ENCODE data around the gene KRT83.
A peak's percentile ranks its signal among the peaks of the same experiment; 100 is the strongest.
"Not testable (repeated sequence)": the region's sequence is repeated elsewhere in the genome, so short reads cannot be mapped to it uniquely, and the experiment has no call there.

The KRT83 gene

DNA sequence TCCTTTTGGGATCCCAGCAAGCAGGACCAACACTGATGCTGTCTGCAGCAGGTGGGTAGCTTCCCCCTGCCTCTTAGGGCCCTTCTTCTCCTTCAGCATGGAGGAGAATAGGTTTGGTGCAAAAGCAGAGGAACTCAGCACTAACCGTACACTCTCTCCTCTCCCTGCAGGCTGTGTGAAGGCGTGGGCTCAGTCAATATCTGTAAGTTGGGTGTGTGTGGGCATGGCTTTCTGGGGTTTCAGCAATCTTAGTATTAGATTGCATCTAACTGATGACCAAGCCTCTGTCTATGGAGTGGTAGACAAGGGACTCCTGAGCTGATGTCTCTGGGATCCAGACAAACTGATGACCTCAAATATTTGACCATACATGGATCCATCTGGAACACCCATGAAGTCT is 31.8 kb upstream of the KRT83 start:
- DNase-seq, result no peak

DNA sequence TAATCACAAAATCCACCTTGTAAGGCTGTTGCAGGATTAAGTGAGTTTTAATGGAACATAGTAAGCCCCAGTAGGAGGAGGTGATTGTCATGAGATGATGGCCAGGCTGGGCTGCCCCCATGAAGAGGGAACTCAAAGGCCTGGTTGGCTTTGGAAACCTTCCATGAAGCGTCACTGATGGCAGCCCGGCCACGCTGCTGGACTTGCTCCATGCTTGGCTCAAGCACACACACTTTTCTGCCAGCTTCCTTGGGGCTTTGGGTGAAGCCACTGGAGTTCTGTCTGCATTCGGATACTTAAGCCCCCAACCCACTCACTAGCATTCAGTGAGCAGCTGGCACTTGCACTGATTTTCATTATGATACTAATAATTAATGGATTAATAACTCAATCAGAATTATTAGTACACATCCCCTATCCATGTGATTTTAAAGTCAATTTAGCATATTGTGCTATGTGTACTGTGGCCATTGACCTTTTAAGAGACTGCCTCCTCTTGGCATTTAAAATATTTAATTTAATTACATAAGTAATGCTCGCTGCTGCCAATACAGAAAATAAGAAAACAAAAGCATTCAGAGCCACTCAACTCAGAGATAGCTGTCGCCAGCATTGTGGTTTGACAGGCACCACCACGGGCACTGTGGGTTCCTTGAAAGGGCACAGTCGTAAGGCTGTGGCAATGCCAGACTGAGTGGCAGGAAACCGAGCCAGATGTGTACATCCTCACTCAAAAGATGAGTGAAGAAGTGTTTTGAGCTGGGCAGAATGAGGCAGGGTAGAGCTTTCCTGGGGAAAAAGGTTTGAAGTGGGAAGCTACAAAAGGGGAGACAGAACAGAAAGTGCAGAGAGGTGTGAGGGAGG is 30.2 kb upstream of the KRT83 start:
- peak; percentile 21 for DNase-seq

DNA sequence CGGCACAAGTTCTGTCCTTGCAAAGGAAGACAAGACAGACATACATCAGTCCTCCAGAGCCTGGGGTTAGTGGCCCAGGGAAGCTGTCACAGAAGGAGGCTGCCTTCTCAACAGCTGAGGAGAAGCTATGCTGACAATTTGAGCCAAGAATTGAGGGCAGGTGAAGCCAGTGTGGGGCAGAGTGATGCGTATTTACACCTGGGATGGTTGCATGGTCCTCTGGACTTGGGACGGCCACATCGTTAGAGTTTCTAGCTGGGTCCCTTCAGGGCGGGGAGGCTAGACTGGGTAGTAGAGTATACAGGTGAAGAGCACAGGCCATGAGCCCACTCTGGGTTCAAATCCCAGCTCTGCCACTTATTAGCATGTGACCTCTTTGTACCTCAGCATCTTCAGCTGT is 29.6 kb upstream of the KRT83 start:
- no peak for DNase-seq

DNA sequence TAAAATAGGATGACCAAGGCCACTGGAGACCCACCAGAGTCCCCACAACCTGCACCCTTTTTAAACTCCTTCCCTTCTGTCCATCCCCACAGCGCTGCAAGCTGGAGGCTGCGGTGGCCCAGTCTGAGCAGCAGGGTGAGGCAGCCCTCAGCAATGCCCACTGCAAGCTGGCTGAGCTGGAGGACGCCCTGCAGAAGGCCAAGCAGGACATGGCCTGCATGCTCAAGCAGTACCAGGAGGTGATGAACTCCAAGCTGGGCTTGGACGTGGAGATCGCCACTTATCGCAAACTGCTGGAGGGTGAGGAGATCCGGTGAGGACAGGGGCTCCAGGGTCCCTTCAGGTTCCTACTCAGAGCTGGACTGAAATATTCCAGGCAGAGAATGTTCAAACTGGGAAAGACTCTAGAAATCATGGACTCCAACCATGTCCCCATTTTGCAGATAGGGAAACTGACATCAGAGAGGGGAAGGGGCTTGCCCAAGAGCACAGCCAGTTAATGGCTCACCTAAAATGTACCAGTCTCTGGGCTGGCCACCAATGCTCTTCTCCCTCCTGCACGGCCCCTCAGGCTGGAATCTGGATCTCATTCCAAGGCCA is 28.9 kb upstream of the KRT83 start:
- DNase-seq, result no peak

DNA sequence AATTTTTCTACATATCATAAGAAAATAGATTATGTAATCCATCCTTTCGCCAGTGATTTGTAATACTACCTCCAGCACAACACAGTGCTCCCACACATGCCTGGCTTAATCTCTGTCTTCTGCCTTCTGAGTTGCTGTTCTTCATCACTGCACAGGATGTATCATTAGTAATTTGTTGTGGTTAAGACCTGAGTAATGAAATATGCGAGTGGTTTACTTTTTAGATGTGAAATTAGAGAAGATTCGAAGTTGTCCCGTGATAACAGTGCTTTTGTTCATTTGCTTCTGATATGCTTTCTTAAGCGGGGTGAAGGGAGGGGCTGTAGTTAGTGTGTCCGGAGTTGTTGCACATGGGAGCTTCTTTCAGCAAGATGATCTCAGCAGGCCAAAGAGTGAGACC is 28.0 kb upstream of the KRT83 start:
- DNase-seq, result no peak

DNA sequence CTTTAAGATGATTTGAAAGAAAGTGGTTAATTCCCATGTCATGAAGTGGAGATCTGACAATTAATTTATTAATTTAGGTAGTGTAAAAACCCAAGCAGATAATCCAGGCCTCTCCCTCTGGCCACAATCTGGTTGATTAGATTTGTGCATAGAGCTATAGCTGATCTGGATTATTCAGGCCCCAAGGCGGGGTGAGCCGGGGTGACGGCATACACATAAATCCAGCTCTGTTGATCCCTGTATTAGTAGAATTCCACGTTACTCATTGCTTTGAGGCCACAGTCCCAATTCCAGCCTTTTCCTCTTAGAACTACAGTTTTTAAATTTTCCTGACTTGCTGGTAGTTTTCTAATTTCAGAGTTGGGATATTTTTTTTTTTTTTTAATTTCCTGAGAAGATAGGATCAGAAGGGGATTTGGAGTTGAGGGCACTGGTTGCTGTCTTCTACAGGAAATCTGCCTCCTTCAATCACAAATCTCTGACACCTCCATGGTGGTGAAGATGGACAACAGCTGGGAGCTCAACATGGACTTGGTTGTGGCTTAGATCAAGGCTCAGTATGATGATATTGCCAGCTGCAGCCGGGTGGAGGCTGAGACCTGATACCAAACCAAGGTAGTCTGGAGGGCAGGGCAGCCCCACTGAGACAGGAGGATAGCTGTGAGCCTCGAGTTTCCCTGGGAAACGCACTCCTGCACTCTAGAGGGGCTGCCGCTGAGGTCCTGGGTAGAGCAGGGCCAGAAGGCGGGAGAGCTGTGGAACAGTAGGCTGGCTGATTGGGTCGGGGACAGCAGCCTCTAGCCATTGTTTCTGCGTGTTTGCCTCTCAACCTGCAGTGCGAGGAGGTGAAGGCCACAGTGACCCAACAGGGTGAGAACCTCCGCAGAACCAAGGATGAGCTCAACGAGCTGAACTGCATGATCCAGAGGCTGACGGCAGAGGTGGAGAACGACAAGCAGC is 26.6 kb upstream of the KRT83 start:
- no peak for DNase-seq

DNA sequence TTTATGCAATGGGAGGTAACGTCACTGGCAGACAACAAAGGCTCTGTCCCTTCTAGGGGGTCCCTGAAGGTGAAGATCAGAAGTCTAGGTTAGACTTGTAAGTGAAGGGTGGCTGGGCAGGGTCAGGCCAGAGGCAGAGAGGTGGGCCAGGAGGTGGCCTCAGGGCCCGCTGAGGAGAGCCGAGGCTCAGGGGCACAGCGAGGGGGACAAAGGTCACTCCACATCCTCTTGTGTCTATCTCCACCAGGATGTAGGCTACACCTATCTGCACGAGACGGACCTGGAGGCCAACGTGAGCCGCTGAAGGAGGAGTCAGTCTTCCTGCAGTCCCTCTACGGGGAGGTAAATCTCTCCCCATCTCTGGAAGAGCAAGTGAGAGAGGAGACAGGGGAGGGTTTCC is 25.8 kb upstream of the KRT83 start:
- no peak for DNase-seq

DNA sequence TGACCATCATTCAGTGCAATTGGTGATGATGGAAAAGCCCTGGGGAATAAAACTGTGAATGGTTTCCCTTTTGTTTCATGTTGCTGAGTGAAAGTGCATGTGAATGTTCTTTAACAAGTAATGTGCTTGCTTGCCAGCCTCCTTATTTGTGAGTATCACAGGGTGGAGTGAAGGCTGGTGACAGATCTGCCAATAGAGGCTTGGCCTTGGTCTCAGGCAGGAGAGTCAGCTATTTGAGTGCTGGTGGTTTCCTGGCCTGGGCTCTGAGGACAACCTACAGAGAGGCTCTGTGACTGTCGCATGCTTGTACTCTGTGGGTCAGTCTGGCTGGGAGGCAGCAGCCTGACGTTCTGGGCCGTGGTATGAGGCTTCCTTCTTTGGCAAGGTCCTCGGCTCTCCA is 25.4 kb upstream of the KRT83 start:
- DNase-seq, result no peak

DNA sequence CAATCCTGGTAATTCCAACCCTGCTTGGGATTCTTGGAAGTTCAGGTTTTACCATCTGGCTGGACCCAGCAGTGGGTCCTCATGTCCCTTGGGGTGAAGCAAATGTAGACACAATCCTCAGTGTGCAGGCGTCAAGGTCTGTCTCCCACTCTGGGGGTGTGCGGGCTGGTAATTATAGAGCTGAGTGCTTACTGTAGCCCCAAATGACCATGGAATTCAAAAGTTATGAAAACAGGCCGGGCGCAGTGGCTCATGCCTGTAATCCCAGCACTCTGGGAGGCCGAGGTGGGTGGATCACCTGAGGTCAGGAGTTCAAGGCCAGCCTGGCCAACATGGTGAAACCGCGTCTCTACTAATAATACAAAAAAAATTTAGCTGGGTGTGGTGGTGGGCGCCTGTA is 23.8 kb upstream of the KRT83 start:
- not testable (repeated sequence) for DNase-seq

DNA sequence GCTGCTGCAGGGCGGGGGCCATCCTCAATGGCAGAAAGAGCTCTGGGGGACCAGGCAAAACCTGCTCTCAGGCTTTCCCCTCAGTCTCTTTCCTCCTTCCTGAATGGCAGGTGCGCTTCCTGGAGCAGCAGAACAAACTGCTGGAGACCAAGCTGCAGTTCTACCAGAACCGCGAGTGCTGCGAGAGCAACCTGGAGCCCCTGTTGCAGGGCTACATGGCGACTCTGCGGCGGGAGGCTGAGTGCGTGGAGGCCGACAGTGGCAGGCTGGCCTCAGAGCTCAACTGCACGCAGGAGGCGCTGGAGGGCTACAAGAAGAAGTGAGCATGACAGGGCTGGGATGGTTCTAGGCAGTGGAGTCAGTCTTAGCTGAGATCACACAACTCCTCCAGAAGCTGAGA is 22.9 kb upstream of the KRT83 start:
- DNase-seq, result no peak

DNA sequence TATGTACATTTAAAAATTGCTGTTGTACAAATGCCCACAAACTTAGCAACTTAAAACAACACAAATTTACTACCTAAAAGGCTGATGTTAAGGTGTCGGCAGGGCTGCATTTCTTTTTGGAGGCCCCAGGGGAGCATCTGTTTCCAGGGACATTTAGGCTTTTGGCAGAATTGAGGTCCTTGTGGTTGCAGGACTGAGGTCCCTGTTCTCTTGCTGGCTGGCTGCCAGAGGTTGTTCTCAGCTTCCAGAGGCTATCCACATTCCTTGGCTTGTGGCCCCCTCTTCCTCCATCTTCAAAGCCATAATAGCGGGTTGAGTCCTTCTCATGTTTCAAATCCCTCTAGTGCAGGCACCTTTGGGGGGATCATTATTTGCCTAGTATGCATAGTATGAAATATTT is 22.4 kb upstream of the KRT83 start:
- DNase-seq, result no peak

DNA sequence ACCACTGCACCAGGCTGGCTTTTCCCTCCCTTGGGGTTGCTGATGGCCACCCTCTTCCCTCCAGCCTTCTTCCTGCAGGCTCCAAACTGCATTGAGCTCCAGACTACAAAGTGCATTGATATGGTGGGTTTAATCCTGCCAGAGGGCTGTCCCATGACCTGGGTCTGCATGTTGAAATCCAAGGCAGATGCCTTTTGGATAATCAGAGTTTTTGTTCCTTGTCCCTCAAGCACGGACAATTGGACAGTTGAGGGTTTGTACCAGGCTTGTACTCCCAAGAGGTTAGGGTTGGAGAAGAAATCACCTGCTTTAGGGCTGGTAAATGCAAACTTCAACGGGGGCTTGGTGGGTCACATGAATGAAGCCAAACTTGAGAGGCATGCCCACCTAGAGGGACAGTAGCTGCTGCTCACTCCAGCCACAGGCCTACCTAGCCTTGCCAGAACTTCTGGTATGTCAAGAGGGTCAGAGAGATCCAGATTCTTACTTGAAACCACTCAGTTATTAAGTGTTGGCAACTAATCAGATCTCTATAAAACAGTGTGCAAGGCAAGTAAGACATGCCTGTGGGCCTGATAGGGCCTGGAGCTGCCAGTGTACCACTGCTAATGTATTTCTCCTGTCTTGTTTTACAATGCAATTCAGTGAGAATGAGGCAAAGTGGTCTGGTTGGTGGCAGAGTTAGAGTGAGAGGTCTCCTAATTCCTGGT is 21.7 kb upstream of the KRT83 start:
- no peak for DNase-seq

DNA sequence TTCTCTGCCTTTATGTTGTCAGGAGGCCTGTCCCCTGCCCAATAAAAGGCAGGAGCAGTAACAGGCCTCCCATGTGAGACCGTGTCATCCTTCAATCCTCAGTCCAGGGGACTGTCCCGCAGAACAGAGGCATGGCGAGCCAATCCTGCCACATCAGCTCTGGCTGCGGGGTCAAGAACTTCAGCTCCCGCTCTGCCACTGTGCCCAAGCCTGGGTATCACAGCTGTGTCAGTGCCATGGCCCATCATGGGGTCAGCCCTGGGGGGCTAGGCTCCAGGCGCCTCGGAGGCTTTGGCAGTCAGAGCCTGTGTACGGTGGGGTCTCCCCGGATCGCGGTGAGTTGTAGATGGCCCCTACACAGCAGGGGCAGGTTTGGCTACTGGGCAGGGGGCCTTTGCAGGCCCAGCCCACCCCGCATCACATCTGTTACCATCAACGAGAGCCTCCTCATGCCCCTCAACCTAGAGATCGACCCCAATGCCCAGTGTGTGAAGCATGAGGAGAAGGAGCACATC is 19.9 kb upstream of the KRT83 start:
- no peak for DNase-seq

DNA sequence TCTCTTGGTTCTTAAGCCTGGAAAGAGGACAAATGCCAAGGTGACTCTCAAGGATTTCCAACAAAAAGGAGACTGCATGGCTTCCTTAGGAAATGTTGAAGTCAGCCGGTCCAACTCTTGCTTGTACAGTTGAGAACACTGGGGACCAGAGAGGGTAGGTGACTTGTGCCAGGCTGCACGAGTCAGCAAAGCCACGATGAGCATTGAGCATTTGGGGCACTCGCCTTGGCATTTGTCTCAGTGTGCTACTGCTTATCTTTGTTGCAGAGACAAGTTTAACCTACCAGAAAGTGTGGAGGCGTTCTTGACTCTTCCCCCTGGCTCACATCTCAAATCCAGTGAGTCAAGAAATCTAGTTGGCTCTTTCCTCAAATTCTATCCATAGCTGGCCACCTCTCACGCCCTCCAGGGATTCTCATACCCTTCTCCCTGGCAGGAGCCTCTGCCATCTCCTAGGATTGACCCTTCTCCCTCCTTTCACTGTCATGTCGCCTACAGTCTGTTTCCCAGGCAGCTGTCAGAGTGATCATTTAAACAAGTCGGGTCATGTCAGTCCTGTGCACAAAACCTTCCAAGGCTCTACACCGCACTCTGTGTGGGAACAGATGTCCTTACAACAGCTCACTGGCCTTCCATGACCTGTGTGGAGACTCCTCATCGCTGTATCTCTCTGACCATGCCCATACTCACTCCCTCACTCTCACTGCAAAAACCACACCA is 17.2 kb upstream of the KRT83 start:
- no peak for DNase-seq

DNA sequence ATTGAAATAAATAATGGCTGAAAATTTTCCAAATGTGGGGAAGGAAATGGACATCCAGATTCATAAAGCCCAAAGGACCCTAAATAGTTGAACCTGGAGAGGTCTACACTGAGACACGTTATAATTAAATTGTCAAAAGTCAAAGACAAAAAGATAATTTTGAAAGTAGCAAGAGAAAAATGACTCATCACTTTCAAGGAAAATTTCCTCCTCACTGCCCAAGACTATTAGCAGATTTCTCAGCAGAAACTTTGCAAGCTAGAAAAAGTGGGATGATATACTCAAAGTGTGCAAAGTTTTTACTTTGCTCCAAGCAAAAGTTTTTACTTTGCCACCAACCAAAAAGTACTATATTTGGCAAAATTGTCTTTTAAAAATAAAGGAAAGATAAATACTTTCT is 15.9 kb upstream of the KRT83 start:
- no peak for DNase-seq

DNA sequence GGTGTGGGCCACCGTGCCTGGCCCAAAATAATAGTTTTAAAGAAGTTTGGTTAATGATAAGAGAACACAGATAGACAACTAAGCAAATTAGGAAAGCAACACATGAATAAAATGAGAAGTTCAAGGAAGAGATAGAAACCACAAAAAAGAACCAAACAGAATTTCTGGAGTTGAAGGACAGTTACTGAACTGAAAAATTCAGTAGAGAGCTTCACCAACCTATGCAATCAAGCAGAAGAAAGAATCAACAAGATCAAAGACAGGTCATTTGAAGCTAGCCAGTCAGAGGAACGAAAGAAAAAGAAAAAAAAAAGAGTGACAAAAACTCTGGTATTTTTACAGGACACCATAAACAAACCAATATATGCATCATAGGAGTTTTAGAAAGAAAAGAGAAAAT is 15.4 kb upstream of the KRT83 start:
- DNase-seq, result no peak

DNA sequence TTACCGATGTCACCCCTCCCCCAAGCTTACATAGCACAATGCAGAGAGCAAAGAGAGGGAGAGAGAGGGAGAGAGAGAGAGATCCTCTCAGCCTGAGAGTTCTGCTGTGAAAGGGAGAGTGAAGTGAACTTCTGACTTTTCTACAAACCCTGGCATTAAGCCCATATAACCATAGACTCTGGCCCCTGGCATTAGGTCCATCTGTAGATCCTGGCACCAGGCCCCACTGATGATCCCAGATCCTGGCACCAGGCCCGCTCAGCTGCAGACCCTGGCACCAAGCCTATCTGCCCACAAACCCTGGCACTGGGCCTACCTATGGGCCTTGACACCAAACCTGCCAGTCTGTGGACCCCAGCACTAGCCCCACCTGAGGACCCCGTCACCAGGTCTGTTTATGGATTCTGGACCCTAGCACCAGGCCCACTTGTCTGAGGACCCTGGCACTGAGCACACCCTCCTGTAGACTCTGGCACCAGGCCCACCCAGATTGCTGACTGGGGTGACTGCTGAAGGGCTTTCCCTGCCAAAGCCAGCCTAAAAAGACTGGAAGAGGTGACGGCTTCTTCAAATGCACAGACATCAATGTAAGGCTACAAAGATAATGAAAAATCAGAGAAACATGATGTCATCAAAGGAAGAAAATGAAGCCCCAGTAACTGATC is 14.5 kb upstream of the KRT83 start:
- no peak for DNase-seq

DNA sequence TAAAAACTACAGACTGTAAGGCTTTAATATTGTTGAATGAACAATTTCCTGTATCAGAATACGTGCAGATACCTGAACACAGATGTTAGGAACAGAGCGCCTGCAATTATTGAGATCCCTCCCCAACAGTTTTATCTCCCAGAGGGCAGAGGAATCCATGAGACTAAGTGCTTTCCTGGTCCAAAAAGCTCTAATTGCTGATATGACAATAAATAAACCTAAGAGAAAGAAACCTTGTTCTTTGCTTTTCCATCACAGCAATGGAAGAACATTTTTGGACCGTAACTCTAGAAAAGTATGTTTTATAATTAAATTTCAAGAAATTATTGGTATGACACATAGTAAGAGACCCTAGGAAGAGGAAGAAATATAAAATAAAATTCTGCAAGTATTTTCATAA is 13.0 kb upstream of the KRT83 start:
- DNase-seq, result no peak

DNA sequence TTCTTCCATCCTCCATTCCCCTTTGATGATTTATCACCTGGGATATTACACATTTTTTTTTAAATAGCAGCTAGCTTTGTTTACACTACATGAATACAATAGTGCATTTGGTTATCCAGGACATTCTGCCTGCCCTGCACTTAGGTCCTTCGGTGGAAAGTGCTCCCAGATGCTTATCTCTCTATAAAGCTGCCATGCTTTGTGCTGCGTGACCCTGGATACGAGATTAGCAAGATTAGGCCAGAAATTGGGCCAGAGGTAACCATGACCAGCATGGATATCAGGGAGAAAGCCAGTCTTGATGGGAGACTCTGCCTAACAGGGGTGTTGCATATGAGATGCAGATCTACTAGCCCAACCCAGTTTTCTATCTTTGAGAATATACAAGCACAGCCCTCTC is 12.1 kb upstream of the KRT83 start:
- no peak for DNase-seq

DNA sequence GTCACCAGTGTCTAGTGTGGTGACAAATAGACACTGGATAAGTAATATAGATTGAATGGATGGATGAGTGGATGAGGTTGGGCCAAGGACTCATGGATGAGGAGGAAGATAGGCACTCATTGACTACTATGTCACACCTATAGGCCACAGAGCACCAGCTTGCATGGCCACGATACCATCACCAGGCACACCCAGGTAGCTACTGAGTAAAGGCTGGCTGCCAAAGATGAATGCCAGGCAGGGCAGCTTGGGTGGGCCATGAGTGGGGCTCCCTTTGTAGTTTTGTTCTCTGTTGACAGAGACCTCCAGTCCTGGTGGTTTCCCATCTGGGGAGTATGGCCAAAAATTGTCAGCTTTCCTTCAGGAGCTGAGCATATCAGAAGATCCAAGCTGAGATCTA is 11.2 kb upstream of the KRT83 start:
- no peak for DNase-seq

DNA sequence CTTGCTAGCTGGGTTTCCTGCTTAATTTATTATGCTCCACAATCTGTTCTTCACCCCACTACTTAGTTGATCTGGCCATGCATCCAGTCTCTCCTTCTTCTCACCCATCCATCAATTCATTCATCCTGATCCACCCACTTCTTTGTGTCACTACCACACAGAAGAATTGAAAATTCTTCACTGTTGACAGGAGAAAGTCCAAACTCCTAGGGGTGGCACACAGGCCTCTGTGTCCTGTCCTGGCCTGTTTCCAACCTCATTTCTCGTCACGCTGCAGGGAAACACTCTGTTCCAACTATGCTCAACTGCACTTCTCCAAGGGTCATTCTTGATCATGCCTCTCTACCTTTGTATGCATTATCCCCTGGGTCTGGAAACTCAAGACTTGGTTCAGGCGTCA is 10.6 kb upstream of the KRT83 start:
- no peak for DNase-seq
